Measurements from ENCODE around the gene PELI2.

DNA sequence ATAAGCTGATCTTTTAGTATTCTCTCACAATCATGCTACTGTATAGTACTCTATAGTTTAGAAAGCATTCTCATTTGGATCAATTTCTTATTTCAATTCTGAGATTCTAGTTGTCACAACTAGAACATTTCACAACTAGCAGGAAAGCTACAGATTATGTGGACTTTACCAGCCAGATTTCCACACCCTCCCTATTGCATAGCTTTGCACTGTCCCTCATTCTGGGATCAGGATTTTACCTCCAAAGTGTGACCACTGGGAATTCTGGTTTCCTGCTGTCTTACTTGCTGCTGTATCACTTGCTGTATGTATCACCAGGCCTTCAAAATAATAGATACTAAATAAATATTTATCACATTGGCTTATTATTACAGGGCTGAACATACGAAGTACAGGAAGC, 10.2 kb upstream of the PELI2 start:
- TF ChIP-seq, protein P1, sequence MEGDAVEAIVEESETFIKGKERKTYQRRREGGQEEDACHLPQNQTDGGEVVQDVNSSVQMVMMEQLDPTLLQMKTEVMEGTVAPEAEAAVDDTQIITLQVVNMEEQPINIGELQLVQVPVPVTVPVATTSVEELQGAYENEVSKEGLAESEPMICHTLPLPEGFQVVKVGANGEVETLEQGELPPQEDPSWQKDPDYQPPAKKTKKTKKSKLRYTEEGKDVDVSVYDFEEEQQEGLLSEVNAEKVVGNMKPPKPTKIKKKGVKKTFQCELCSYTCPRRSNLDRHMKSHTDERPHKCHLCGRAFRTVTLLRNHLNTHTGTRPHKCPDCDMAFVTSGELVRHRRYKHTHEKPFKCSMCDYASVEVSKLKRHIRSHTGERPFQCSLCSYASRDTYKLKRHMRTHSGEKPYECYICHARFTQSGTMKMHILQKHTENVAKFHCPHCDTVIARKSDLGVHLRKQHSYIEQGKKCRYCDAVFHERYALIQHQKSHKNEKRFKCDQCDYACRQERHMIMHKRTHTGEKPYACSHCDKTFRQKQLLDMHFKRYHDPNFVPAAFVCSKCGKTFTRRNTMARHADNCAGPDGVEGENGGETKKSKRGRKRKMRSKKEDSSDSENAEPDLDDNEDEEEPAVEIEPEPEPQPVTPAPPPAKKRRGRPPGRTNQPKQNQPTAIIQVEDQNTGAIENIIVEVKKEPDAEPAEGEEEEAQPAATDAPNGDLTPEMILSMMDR (conservative IDR thresholded peaks at IDR 0.05), result no peak
- TF ChIP-seq EZH2 (IDR thresholded peaks at IDR 0.05; ENCODE audit: low read depth), result no peak

Data from PC-9 (cell line).